Heart left ventricle (tissue), 16 donors: ENCODE results near the gene FUCA1. TPM values are rescaled to one million over a fixed set of nuclear protein-coding genes. Genes with fewer than 3 reads are reported as not detected.

ENCODE experiments used
- ATAC-seq, 4 donors: fragments of 200-7000 bp; cut with Tn5 transposase; one replicate each; pipeline ENCODE4 v1.9.1; 2020 to 2022; ENCODE audit warnings: moderate library complexity in 4 of 4, mild to moderate bottlenecking in 3 of 4, moderate number of reproducible peaks in 1 of 4
- DNase-seq, 5 donors: peaks; one replicate each; pipeline ENCODE4 v3.0.0-alpha.2; 2020
- H3K27ac ChIP-seq, 12 donors: fragments of 200-600 bp; sonication (generic) in 4 of 12; one replicate each; pipeline versions ENCODE4 v1.5.0 to v1.8.0; 2016 to 2022; ENCODE audit warnings: mild to moderate bottlenecking in 2 of 12
- H3K27me3 ChIP-seq, 9 donors: fragments of 200-600 bp; sonication (generic) in 2 of 9; one replicate each; pipeline versions ENCODE4 v1.5.1 to v1.8.0; 2016 to 2022; ENCODE audit warnings: mild to moderate bottlenecking in 3 of 9
- H3K36me3 ChIP-seq, 9 donors: fragments of 200-600 bp; sonication (generic) in 2 of 9; one replicate each; pipeline versions ENCODE4 v1.5.0 to v1.8.0; 2018 to 2022; ENCODE audit warnings: mild to moderate bottlenecking in 2 of 9
- H3K4me1 ChIP-seq, 12 donors: fragments of 200-600 bp; sonication (generic) in 4 of 12; one replicate each; pipeline versions ENCODE4 v1.5.0 to v1.8.0; 2016 to 2022; ENCODE audit warnings: mild to moderate bottlenecking in 3 of 12
- H3K4me3 ChIP-seq, 12 donors: fragments of 200-600 bp; sonication (generic) in 4 of 12; one replicate each; pipeline versions ENCODE4 v1.5.0 to v1.8.0; 2017 to 2022; ENCODE audit warnings: mild to moderate bottlenecking in 9 of 12, moderate library complexity in 4 of 12
- H3K9me3 ChIP-seq, 12 donors: fragments of 200-600 bp; sonication (generic) in 4 of 12; one replicate each; pipeline versions ENCODE4 v1.5.0 to v1.8.0; 2016 to 2022; ENCODE audit warnings: mild to moderate bottlenecking in 1 of 12
- CTCF ChIP-seq, 12 donors: fragments of 200-600 bp; sonication (generic) in 4 of 12; IDR thresholded peaks; one replicate each; pipeline versions ENCODE4 v1.5.0 to v1.8.0; 2018 to 2022; ENCODE audit warnings: antibody characterized with exemption in 12 of 12, mild to moderate bottlenecking in 5 of 12
- POLR2A ChIP-seq, 2 donors: fragments of 450-650 bp; IDR thresholded peaks; one replicate each; pipeline ENCODE4 v1.6.1; 2017; ENCODE audit warnings: antibody characterized with exemption in 2 of 2, mild to moderate bottlenecking in 2 of 2, moderate library complexity in 2 of 2
- WGBS, 4 donors: extraction: QIAGEN DNeasy Blood & Tissue Kit in 2 of 4; methylation state at CpG; one replicate each; pipeline versions ENCODE4 v1.1.5 to v1.1.7; 2013 to 2018; 5-methylcytosine and 5-hydroxymethylcytosine counted together
- intact Hi-C, 10 donors: fragments of 100-400 bp; cut with DNase I; formaldehyde crosslinking; loops; one replicate each; pipeline versions ENCODE4 v1.11.1 to v1.14.2; 2022
- polyA plus RNA-seq, 2 donors: library from polyadenylated mRNA; stranded (reverse); fragments of 200-250 nt; gene quantifications; one replicate each; pipeline ENCODE4 v1.2.3, GENCODE V29; 2013
- total RNA-seq, 9 donors: library from RNA; depleted of rRNA in 2 of 9; stranded (reverse); fragments of >200 nt in 2 of 9; fragmentation: NEBNext Ultra II Directional in 3 of 9; extraction: Animal tissue kit (Norgen Biotek cat#: 25700) in 3 of 9; gene quantifications; one replicate each; pipeline versions ENCODE4 v1.1.0 to v1.2.4, GENCODE V29; 2016 to 2023
- donor health status: ischemic (EF 13 %, LVEDD 7.1; RV severe dilation, severe dysfunction).
- donor health status: healthy with polysubstance abuse.
- donor health status: DM: no; HTN: yes; CAD: no.
- donor health status: DM: no; HTN: no; CAD: no.
- donor health status: ischemic (EF 25% LVEDD 6.9; RV normal size, moderate dysfunction).
- donor health status: ischemic (EF 25% LVEDD 5.7; RV mildly dilated, moderate dysfunction).
- donor health status: healthy.
- donor health status: DM: yes; HTN: yes; CAD: no.
- donor health status: ischemic (EF 35%, LVEDD 5.7; RV mildly dilated, moderate dysfunction).
- donor health status: nonischemic (EF 11% LVEDD 7.7; RV severe dilation, severe dysfunction).
- donor health status: DM: yes; HTN: yes; CAD: no.
- donor health status: PGD.
- donor health status: ischemic (EF 29% LVEDD 5.4; RV normal size, mild dysfunction).
- donor health status: nonischemic (EF 23%, LVEDD 6.1; RV moderate dilation, normal function).

Gene FUCA1
- total and polyA plus RNA-seq, 11 donors = 10.6 to 54.2 (median 16.1) TPM

- intact Hi-C loops = loop anchor here in 7 of 10 donors (5.0 to 10.0 kb wide), 6 partner anchors 48 to 143 kb away; partner anchors contain the start of genes FUCA1 (in 1 of the 7) and PITHD1 (in 1 of the 7)
- ATAC-seq (no peak), DNase-seq (no peak)
- H3K36me3 ChIP-seq = no peaks in the 10 kb centered on the region
- 94 to 96% (median 96%) methylated on average over 4 of the region's 4 CpGs for WGBS, 4 donors
- peaks cover 0 to 54% (median 0%) of the 10 kb centered on the region in 12 donors for H3K4me1 ChIP-seq
- H3K27me3 ChIP-seq = peaks cover 0 to 6% (median 0%) of the 10 kb centered on the region in 9 donors
- no peaks in the 10 kb centered on the region for H3K9me3 ChIP-seq
- H3K4me3 ChIP-seq = no peak overlapping the region
- H3K27ac ChIP-seq = no peak overlapping the region
- TF ChIP-seq POLR2A (IDR thresholded peaks at IDR 0.05) (no peak), CTCF (IDR thresholded peaks at IDR 0.05) (no peak)
Measured at GRCh38 chr1:23914921-23915320, 46.8 kb upstream of the FUCA1 start.

GRCh38 chr1:23913212-23913880 lies 45.3 kb upstream of the FUCA1 start, which contains the start of gene CNR2:
TSS of gene CNR2 (minus strand) at chr1:23913362. CDS start at chr1:23875617, 37,745 bp downstream.
- Histone ChIP-seq H3K27me3 (peaks cover 0 to 19% (median 0%) of the 10 kb centered on the region in 9 donors), H3K36me3 (no peaks in the 10 kb centered on the region), H3K27ac (no peak within 1 kb of the TSS), H3K4me1 (peaks cover 0 to 66% (median 0%) of the 10 kb centered on the region in 12 donors), H3K4me3 (no peak within 1 kb of the TSS), H3K9me3 (no peaks in the 10 kb centered on the region)
- DNase-seq (no peak), ATAC-seq (no peak)
- TF ChIP-seq POLR2A (IDR thresholded peaks at IDR 0.05) (no peak), CTCF (IDR thresholded peaks at IDR 0.05) (no peak)
- WGBS, 4 donors = 71 to 85% (median 76%) methylated on average over 7 of the region's 7 CpGs
- intact Hi-C loops = loop anchor here in 2 of 10 donors (10.0 kb wide), 2 partner anchors 99 to 139 kb away; partner anchors contain the start of gene PITHD1 (in 1 of the 2)

- H3K36me3 ChIP-seq = no peaks in the 10 kb centered on the region
- peaks cover 0 to 72% (median 0%) of the 10 kb centered on the region in 12 donors for H3K4me1 ChIP-seq
- no peak for DNase-seq
- intact Hi-C loops = loop anchor here in 2 of 10 donors (10.0 kb wide), 2 partner anchors 97 to 137 kb away; partner anchors contain the start of gene PITHD1 (in 1 of the 2)
- no peak overlapping the region for H3K4me3 ChIP-seq
- 82 to 90% (median 88%) methylated on average over 8 of the region's 8 CpGs for WGBS, 4 donors
- H3K27ac ChIP-seq = no peak overlapping the region
- H3K9me3 ChIP-seq = no peaks in the 10 kb centered on the region
- TF ChIP-seq CTCF (IDR thresholded peaks at IDR 0.05) (no peak), POLR2A (IDR thresholded peaks at IDR 0.05) (no peak)
- H3K27me3 ChIP-seq = peaks cover 0 to 28% (median 0%) of the 10 kb centered on the region in 9 donors
- ATAC-seq = no peak
Measured at GRCh38 chr1:23911921-23912320, 43.8 kb upstream of the FUCA1 start.

- Histone ChIP-seq H3K36me3 (no peaks in the 10 kb centered on the region), H3K27ac (no peak overlapping the region), H3K27me3 (peaks cover 0 to 38% (median 0%) of the 10 kb centered on the region in 9 donors), H3K4me1 (peaks cover 0 to 61% (median 0%) of the 10 kb centered on the region in 12 donors), H3K9me3 (no peaks in the 10 kb centered on the region), H3K4me3 (no peak overlapping the region)
- DNase-seq (no peak), ATAC-seq (no peak)
- no peak for TF ChIP-seq CTCF (IDR thresholded peaks at IDR 0.05)
- TF ChIP-seq POLR2A (IDR thresholded peaks at IDR 0.05) = no peak
- 71 to 75% (median 73%) methylated on average over 11 of the region's 11 CpGs for WGBS, 4 donors
- intact Hi-C loops = loop anchor here in 2 of 10 donors (10.0 kb wide), 2 partner anchors 96 to 136 kb away; partner anchors contain the start of gene PITHD1 (in 1 of the 2)
Measured at GRCh38 chr1:23910553-23911246, 42.6 kb upstream of the FUCA1 start.
